Smooth muscle cell of the brain vasculature (primary cell): ENCODE measurements around the gene EDRF1.

Experiments used
- DNase-seq: peaks from one replicate; pipeline ENCODE4 v3.0.0-alpha.2; 2012; ENCODE audit warnings: low read depth, low spot score

Gene EDRF1

DNA sequence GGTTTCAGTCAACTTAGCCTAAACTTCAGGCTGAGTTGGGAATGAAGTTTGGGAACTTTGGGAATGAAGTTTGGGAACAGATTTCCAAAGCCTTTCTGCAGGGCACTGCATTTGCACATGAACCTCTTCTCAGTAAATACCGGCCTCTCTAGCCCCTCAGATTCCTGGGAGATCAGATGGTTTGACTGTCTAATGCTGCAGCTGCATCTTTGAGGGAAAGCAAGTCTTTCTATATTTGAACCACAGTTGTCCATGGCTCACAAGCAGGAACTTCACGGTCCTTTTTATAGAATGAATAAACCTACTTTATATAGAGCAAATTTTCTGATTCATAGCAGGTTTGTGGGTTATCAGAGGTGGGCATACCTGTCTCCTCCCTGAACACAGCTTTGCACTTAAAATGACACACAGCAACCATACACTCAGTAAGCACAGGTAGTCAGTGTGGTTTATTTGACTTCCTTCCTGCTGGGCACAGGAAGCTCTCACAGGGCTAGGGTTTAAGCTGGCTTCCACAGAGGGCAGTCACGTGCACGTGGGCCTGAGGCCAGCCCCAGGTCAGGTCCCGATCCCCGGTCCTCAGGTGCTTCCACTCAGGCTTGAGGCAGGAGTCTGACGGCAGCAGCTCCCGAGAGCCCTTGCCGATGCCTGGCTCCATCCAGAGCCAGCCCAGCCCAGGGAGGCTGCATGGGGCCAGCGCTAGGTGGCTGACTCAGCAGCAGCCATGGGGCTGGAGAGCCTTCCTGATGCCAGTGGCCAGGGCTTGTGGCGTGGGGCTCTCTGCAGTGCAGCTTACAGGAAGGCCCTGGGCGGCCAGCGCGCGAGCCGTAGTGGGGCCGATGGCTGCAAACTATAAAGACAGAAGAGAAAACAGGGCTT lies 68.9 kb downstream of the EDRF1 start:
- DNase-seq, result no peak

DNA sequence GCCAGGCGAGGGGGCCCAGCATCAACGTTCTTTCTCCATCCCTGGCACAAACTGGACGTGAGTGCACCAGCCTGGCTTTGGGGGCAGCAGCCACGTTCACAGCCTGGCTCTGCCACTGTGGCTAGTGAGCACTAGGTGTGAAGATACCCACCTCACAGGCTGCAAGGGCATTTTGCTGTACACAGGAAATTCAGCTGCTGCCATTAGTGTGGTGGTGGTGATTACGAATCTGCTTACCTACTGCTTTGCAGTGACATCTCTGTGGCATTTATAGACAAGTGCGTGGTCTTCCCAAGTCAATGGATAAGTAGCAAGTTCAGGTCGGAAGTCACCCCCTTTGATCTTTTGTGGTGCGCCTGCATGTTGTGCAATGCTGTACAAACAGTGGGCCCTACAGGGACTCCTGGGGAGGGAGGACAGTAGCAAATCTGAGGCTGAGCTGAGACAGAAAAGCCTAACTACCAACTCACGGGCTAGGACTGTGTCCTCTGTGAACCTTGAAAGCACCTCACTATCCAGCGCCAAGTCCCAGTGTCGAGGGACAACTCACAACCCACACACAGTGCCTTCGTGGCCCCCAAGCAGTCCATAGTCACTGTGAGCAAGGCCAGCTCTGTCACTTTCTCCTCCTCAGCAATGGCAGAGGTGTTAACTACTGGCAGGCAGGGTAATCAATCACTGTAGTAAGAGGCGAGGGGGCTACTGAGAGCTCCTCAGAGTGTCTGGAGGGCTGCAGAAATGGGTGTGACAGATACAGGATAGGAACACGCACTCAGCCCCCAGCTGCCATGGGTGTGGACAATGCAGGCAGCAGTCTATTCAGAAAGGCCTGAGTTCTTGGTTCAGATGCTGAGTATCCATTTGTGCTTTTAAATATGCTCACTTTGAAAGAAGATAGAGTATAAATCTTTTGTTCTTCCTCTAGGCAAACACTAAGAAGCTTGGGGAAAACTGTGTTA lies 73.1 kb downstream of the EDRF1 start:
- DNase-seq, result no peak

DNA sequence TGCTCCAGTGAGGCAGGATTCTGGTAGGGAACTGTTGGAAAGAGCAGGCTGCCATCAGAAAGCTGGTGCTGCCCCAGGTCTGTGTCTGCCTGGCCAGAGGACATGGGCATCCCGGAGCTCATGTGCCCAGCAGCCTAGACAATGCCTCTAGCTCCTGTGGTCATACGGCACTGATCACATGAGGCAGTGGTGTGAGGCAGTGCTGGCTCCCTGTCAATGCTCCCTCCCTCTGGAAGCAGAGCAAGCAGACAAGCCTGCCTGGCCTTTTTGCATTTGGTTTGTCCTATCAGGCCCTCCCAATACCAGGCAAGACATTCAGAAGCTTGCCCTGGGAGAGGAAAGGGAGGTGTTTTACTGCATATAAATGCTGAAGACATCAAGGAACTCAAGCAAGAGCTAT lies 75.6 kb downstream of the EDRF1 start:
- no peak for DNase-seq

DNA sequence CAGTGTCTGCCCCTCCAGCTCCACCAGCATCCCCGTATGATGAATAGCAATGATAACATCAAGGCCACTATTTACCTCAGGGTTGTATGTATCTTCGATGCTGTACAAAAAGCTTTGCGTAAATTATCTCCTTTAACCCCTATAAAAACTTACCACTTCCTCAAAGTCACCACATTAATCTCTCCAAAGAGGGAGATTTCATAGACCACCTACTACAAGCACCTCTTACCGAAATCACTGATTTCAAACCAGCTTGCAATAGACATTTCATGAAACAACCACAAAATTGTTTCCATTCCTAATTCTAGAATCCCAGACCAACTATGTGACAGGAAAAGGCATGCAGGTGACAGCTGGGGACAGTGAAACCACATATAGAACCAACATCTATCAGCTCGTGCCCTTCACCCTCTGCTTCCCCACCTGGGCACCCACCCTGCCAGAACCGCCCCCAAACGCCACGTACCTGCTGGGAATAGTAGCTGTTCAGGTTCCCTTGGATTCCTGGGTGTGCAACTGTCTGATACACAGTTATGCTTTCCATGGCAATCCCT lies 76.2 kb downstream of the EDRF1 start:
- no peak for DNase-seq

DNA sequence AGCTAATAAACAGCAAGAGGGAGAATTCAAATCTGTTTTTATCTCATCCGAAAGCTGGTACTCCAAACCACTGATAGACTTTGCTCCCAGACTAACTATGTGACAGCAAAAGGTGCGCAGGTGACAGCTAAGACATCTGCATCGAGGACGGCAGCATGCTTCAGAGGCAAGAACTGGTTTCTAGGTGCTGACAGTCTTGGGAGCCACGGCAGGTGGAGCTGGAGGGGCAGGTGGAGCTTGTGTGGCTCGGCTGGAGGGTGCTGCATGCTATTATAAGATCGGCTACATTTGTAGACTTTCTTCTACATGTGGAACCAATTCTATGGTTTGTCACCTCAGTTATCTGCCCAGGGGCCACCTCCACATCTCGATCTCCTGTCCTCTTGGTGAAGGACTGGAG lies 77.9 kb downstream of the EDRF1 start:
- DNase-seq, result no peak

DNA sequence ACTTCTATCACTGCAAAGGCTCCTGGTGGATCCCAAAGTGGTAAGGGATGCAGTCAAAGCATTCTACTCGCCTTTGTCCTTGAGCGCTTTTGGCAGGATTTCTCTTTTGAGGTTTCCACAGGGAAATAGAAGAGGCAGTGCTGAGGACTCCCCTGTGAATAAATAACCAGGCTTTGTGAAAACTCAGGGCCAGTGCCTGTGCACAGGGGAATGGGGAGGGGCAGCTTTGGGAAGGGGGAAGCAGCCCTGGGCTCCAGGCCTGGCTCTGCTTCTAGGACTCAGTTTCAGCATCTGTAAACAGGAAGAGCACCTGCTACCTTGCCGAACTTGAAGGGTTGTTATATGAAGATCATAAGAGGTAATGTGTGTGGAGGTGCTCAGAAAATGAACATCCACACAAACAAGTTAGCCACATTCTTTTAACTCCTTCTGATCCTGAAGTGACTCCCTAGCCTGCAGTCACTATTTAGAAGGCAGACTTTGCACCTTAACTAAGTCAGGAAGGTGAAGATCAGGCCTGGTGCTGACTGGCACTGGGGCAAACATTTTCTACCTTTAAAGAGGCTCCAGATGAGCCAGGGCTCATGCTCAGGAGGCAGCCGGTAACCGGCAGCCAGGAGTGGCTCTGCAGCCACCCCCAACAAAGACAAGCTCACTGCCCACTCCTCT lies 78.6 kb downstream of the EDRF1 start:
- no peak for DNase-seq

DNA sequence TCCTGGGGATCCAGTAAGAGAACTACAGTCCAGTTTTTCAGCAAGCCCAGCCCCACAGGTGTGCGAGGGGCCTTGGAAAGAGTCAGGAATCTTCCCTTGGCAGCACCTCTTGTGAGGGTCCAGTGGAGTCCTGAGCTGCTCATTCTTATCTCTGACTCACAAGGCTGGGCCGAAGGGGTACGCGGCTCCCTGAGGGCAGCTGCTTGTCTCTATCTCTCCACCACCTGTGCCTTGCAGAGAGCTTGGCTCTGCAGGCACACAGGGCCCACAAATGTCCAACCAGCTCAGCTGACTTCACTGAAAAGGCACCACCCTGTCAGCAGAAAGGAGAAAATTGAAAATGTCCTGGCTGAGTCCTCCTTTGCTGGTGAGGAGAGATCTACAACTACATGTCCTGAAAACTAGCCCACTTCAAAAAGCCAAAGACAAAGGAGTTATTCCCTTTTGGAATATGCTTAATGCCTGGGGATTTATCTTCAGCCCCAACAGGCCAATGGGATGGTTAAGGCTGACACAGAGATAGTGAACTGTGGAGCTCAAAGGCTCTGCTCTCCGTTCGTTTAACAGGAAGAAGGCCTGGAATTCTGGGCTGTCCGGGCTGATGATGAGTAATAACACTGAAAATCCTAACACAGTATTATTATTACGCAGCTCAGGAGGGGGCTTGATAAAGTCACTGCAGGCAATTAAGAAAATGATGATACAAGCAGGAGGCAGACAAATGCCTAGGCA lies 80.1 kb downstream of the EDRF1 start:
- no peak for DNase-seq

DNA sequence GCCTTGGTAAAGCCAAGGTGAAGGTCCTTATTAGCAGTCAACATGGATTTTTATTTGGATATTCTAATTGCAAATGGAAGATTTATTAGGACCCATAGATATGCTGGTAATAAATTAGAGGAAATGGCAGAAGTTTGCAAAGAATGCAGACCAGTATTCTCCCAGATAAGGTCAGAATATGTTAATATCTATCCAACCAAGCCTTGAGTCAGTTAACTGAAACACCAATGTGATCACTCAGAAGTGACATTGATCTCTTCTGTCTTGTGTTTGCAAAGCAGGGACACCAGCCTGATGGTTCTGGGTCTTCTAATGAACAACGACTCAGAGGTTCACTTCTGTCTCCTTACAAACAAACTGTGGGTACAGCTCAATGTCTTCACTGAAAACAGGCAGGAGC lies 82.1 kb downstream of the EDRF1 start:
- DNase-seq, result no peak

DNA sequence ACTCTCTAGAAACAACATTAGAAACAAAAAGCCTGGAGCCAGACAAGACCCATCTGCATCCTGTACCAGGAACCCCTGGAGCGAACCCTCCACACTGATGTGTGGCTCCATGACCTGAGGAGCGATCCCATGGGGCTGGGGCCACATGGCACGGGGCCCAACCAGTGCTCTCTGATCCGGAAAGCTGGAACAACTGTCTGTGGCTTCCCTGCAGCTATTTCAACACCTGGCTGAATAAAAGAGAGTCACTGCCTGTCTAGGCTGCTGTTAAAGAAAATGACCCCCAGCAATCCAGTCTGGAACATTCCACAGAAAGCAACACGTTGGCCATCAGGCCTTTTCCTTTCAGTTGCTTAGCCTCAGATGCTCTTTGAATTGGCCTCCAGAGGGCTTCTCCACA lies 82.6 kb downstream of the EDRF1 start:
- DNase-seq, result no peak

DNA sequence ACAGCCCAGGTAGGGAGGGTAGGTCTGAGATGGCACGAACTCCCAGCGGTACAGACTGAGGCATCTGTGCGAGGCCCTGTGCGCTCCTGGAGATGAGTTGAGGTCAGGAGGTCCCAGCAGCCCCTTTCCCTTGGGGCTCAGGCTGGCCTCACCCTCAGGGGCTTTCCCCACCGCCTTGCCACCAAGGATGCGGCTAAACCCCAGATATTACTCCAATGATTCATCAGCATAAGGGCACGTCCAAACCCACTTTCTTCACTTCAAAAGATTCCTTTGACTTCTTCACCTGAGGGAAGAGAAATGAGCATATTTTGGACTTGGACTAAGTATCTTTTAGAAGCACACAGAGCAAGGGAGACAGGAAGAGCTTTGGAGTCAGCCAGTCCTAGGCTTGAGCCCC lies 83.2 kb downstream of the EDRF1 start:
- no peak for DNase-seq

DNA sequence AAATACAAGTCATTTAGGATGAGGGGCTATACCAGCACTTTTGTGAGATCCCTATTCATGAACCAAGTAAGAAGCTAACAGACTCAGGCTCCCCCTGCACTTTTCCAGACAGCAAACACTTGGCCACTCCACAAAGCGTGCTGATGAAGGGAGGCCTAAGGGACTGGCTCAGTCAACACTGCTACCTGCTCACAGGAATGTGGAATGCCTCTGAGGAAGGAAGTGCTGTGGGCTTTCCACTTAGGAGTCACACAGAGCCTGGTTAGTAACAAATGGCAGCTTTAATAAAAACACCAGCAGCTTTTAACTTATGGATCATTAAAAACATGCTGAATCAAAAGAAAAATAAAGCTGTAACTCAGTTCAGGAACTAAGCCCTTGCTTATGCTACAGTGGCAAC lies 88.5 kb downstream of the EDRF1 start:
- no peak for DNase-seq

DNA sequence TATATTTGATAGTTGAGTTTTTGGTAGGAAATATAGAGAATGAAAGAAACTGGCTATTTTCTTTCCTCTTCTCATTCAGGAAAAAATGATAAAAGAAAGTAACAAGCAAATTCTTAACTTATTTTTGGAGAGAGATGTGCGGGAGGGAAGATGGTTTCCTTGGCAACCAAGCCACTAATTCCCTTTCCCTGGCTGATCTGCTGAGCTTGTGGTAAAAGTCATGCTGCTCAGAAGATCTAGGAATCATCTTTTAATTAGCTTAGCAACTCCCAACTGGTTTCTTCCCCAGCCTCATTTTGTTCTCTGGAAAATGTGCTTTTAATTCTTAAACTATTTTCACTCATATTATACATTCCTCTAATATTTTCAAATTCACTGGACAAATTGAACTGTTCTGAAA lies 91.7 kb downstream of the EDRF1 start:
- DNase-seq, result no peak

DNA sequence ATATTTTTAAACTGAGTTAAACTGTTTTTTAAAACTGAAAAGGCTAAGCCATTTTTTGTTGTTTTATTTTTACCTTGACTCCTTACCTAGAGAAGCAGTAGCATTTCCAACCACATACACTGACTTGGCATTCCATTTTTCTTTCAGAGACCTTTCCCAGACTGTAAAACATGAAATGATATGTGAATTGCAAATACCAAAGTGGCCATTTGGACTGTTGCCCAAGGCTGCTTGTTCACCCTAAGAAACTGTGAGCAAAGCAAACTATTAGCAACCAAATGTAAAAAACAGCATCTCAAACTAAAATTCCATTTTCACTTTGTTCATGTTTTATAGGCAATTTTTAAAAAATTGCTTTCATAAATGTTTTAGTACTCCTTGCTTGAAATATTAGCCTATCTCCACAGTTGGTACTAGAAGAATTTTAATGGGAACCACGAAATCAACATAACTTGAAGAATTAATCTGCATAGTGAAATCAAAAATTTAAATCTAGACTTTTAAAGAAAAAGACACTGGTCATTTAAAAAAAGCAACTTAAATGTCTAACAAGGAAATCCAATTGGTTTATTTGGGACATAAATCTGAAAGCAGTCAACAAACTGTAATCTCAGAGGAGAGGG lies 92.7 kb downstream of the EDRF1 start:
- no peak for DNase-seq
